Mucosa of descending colon (tissue), 3 donors: ENCODE results near the gene SH3GLB1. TPM values are rescaled to one million over a fixed set of nuclear protein-coding genes. Genes with fewer than 3 reads are reported as not detected.

ENCODE experiments used
- ATAC-seq: fragments of 200-7000 bp; cut with Tn5 transposase; one replicate; pipeline ENCODE4 v1.9.1; 2020; ENCODE audit warnings: mild to moderate bottlenecking, moderate library complexity
- DNase-seq, 3 donors: peaks; one replicate each; pipeline ENCODE4 v3.0.0-alpha.2; 2020
- H3K36me3 ChIP-seq: fragments of 200-600 bp; one replicate; pipeline ENCODE4 v1.8.0; 2021; ENCODE audit warnings: low read depth, mild to moderate bottlenecking
- H3K4me1 ChIP-seq: fragments of 200-600 bp; one replicate; pipeline ENCODE4 v1.8.0; 2021; ENCODE audit warnings: low read depth, mild to moderate bottlenecking
- H3K4me3 ChIP-seq: fragments of 200-600 bp; one replicate; pipeline ENCODE4 v1.8.0; 2021; ENCODE audit warnings: mild to moderate bottlenecking
- H3K9me3 ChIP-seq: fragments of 200-600 bp; one replicate; pipeline ENCODE4 v1.8.0; 2021; ENCODE audit warnings: mild to moderate bottlenecking
- intact Hi-C, 2 donors: fragments of 100-400 bp; cut with DNase I in 1 of 2; cut with micrococcal nuclease in 1 of 2; formaldehyde crosslinking; loops; one replicate each; pipeline versions ENCODE4 v1.11.0 to v1.11.1; 2022; cut with DNase I, micrococcal nuclease
- total RNA-seq, 3 donors: library from RNA; stranded (reverse); fragmentation: NEBNext Ultra II Directional in 2 of 3; extraction: Animal tissue kit (Norgen Biotek cat#: 25700) in 2 of 3; gene quantifications; one replicate each; pipeline versions ENCODE4 v1.2.1 to v1.2.4, GENCODE V29; 2021 to 2023
- TF ChIP-seq, protein P1 (sequence below): fragments of 200-600 bp; IDR thresholded peaks from one replicate; pipeline ENCODE4 v1.8.0; 2022; ENCODE audit warnings: antibody characterized with exemption, mild to moderate bottlenecking
- donor health status: DM: no; HTN: no; CAD: no; lungs with moderate emphysema.
- donor health status: DM: no; HTN: no; CAD: no.
- donor health status: DM: no; HTN: yes; CAD: no.

The SH3GLB1 gene
- total RNA-seq, 3 donors from 2014 or later = 109 to 114 (median 110) TPM

DNA sequence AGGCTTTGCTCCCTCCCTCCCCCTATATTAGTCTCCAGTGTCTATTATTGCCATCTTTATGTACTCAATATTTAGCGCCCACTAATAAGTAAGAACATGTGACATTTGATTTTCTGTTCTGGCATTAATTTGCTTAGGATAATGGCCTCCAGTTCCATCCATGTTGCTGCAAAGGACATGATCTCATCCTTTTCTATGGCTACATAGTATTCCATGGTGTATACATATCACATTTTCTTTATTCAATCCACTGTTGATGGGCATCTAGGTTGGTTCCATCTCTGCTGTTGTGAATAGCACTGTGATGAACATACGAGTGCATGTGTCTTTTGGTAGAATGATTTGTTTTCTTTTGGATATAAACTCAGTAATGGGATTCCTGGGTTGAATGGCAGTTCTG lies 61.3 kb downstream of the SH3GLB1 start:
- TF ChIP-seq, protein P1, sequence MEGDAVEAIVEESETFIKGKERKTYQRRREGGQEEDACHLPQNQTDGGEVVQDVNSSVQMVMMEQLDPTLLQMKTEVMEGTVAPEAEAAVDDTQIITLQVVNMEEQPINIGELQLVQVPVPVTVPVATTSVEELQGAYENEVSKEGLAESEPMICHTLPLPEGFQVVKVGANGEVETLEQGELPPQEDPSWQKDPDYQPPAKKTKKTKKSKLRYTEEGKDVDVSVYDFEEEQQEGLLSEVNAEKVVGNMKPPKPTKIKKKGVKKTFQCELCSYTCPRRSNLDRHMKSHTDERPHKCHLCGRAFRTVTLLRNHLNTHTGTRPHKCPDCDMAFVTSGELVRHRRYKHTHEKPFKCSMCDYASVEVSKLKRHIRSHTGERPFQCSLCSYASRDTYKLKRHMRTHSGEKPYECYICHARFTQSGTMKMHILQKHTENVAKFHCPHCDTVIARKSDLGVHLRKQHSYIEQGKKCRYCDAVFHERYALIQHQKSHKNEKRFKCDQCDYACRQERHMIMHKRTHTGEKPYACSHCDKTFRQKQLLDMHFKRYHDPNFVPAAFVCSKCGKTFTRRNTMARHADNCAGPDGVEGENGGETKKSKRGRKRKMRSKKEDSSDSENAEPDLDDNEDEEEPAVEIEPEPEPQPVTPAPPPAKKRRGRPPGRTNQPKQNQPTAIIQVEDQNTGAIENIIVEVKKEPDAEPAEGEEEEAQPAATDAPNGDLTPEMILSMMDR = no peak
- Histone ChIP-seq H3K4me3 (no peak overlapping the region), H3K36me3 (no peaks in the 10 kb centered on the region), H3K4me1 (no peaks in the 10 kb centered on the region), H3K9me3 (no peaks in the 10 kb centered on the region)
- no peak for DNase-seq
- no peak for ATAC-seq
- intact Hi-C loops = no loop called here

DNA sequence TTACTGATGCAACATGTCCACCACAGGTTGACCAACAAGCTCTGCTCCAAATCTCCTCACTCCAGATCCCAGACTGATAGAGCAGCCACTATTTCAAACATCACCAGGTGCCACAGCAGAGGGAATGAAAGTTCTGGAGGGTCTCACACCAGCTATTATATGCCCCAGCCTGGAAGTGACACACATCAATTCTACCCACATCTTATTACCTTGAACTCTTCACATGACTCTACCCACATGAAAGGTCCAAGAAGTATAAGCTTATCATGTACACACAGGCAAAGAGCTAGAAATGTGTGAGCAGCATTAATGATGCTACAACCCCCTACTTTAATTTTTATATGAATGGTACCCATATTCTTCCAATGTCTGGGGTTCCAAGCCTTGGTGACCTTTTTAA lies 64.2 kb downstream of the SH3GLB1 start:
- H3K36me3 ChIP-seq = no peaks in the 10 kb centered on the region

DNA sequence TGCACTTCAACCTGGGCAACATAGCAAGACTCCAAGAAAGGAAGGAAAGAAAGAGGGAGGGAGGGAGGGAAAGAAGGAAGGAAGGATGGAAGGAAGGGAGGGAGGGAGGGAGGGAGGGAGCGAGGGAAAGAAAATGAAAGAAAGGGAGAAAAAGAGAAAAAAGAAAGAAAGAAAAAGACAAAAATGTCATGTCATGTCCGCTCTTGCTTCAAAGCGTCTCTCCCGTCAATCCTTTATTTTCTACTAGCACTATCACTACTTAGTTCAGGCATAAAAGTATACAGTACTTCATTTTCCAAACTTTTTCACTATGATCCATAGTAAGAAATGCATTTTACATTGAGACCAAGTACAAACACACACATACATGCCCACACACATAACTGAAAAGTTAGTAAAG lies 64.7 kb downstream of the SH3GLB1 start:
- no peak for ATAC-seq
- no peak for DNase-seq
- intact Hi-C loops = no loop called here
- TF ChIP-seq, protein P1 = no peak
- no peaks in the 10 kb centered on the region for H3K36me3 ChIP-seq
- peaks cover 4% of the 10 kb centered on the region for H3K4me1 ChIP-seq
- no peaks in the 10 kb centered on the region for H3K9me3 ChIP-seq
- no peak overlapping the region for H3K4me3 ChIP-seq

More for the DNA sequence above, 64.2 kb downstream of the SH3GLB1 start:
- TF ChIP-seq, protein P1 = no peak
- H3K4me3 ChIP-seq = no peak overlapping the region
- intact Hi-C loops = no loop called here
- ATAC-seq (no peak), DNase-seq (no peak)
- H3K9me3 ChIP-seq = no peaks in the 10 kb centered on the region
- H3K4me1 ChIP-seq = no peaks in the 10 kb centered on the region

DNA sequence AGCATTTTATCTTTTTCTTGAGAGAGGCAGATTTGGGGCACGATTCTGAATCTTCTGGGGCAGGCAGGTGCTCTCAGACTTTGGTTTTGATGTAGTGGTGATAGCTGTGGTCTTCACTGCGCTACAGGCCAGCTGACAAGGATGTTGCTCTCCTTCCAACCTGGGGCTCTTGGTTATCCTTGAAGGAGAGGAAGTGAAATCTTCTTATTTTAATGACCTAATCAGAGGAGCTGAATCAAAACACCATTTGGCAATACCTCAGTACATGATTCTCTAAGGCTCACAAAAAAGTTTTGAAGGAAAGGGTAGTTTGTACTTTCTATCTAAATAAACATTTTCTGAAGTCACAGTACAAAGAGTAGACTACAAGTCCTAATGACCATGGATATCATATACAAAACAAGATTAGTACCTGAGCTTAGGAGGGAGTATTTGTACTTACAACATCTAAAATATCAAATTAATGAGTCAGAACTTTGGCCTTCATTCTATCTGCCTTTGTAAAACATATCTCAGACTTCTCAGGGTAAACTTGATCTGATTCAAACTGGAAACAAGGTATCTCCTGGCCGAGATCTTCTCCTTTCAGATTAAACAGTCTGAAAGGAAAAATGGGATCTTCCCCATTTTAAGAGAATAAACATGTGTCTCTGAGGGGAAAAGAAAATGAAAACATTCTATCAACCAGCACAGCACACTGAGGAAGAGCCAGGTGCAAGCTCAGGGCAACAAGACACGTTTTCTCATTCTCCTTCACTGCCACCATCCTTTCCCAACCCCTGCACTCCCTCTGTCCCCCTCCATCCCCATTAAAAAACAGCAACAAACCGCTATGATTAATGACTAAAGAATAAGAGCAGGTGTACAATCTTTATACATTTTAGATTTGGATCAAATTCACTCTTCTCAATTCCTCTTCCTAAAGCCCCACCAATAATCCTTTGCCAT lies 69.2 kb downstream of the SH3GLB1 start:
- H3K4me3 ChIP-seq = no peak overlapping the region
- intact Hi-C loops = no loop called here
- ATAC-seq = no peak

DNA sequence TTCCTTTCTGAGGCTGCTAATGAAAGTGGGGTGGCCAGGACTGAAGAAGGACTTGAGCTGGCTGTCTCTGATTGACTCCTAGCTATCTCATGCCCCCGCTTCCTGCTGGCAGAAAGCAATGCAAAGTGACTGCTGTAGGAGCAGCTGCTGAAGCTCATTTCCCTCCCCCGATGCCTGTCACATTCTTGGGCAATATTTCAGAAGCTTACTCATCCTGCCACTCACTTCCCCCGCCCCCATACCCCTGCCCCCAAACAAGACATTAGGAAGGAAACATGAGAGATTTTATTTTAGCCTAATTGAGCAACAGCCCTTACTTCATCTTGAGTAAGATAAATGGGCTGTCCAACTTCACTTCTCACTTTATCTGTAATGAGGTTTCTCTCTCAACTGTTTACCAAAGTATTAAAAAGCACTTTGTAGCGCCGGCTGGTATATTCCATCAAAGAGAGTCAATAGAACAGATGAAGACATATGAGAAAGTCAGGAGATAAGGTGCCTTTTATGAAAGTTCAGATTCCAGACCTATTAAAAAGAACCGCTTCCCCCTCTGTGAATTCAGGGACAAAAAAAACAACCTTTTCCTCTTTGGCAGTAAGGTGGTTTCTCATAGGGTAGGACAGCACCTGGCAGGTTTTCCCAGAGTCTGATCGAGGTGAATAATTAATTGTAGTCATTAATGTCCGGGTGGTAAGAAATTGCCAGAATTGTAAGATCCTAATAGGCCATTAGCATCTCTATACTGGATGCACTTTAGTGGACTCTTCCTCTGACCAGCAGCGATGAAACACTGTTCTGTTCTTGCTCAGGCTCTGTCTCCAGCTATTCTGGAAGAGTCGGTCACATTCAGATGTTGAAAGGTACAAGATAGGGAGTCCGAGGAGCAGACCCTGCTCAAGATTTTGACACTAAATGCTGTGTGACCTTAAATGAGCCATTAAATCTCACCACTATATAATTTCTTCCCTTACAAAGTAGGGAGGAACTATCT lies 70.2 kb downstream of the SH3GLB1 start:
- H3K4me3 ChIP-seq = no peak overlapping the region

More for the DNA sequence above, 69.2 kb downstream of the SH3GLB1 start:
- Histone ChIP-seq H3K36me3 (no peaks in the 10 kb centered on the region), H3K9me3 (no peaks in the 10 kb centered on the region), H3K4me1 (peaks cover 5% of the 10 kb centered on the region)
- DNase-seq = no peak
- TF ChIP-seq, protein P1 = no peak

More for the DNA sequence above, 70.2 kb downstream of the SH3GLB1 start:
- DNase-seq (peak in 1 of 3 donors; percentile 28), ATAC-seq (peak; percentile 86)
- intact Hi-C loops = no loop called here
- Histone ChIP-seq H3K36me3 (no peaks in the 10 kb centered on the region), H3K9me3 (no peaks in the 10 kb centered on the region), H3K4me1 (peaks cover 5% of the 10 kb centered on the region)
- TF ChIP-seq, protein P1 = no peak
